ENCODE results near the gene CSN1S1.

The CSN1S1 gene

DNA sequence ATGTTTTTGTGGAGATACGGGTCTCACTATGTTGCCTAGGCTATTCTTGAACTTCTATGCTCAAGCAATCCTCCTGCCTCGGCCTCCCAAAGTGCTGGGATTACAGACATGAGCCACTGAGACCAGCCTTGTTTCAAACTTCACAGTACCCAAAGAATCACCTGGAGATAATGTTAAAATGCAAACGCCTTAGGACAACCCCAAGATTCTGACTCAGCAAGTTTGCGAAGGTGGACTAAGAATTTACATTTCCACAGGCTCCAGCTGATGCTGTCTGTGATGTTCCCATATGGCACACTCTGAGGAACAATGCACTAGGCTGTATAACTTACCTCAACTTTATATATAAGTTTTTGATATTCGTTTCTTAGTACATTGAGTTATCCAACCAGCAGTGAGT lies 63.9 kb downstream of the CSN1S1 start:
- no peak for DNase-seq (ENCODE audit: low read depth)

DNA sequence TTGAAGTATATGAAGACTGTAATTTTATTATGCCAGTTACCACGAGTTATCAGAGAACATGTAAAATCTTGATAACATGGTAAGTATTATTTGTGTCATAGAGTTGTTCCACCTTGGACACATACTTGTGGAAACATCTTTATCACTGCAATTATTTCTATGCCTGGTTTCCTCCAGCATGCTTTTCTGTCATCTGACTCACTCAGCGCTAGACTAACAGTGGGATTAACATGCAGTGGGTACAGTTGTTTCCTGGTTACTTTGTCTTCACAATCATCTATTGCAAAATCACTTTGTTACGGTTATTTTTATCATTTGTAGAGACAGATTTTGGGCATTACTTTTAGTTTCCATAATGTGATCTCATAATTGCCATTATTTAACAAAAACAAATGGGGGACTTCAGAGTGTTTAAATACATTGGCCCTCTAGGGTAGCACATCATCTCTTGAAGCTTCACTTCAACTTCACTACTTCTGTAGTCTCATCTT lies 64.7 kb downstream of the CSN1S1 start, which contains the start of gene STATH:
STATH (plus strand) TSS at position 441 of the 491 bp plus-strand sequence. CDS start 2,472 bp downstream, outside the sequence.
- no peak for DNase-seq (ENCODE audit: low read depth)
